ENCODE results near the gene DUT.
"Not testable (repeated sequence)": the region's sequence is repeated elsewhere in the genome, so short reads cannot be mapped to it uniquely, and the experiment has no call there.

The DUT gene

GRCh38 chr15:48330855-48331795 is at the start of gene DUT:
Gene DUT (plus strand): TSS chr15:48331429. CDS start chr15:48331516, 87 bp downstream.
- peak; percentile 53 for DNase-seq

DNA sequence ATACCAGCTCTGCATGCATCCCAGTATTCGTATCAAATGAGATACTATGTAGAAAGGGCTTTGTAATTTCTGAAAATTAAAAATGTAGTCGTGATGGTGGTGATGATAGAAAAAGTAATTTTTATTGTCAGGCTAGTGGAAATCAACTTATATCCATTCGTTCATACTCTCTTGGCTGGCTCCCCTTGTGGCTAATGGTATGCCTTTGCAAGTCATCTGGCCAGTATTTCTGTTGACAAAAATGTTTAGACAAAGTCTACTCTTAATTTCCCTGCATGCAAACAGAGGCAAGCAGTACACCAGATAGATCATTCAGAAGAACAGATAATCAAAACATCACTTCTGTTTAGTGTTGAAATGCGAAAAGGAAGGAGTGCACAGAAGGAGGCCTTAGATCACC is 49.6 kb upstream of the DUT start:
- DNase-seq = no peak

DNA sequence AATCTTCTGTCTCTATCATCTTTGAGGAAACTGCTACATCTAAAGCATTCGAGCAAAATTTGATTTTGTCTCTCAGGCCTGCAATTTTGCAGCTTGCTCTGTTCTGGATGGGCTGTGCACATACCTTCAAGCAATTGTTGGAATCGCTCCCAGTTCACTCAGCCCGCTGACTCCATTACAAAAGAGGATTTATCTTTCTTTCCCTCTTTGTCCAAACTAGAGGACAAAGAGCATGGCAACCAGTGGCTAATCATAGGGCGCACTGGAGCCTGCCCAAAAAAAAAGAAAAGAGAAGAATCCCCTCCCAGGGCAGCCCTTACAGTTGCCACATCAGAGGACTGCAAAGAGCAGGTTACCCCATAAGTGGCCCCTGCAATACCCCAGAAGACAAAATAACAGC is 49.0 kb upstream of the DUT start:
- no peak for DNase-seq

DNA sequence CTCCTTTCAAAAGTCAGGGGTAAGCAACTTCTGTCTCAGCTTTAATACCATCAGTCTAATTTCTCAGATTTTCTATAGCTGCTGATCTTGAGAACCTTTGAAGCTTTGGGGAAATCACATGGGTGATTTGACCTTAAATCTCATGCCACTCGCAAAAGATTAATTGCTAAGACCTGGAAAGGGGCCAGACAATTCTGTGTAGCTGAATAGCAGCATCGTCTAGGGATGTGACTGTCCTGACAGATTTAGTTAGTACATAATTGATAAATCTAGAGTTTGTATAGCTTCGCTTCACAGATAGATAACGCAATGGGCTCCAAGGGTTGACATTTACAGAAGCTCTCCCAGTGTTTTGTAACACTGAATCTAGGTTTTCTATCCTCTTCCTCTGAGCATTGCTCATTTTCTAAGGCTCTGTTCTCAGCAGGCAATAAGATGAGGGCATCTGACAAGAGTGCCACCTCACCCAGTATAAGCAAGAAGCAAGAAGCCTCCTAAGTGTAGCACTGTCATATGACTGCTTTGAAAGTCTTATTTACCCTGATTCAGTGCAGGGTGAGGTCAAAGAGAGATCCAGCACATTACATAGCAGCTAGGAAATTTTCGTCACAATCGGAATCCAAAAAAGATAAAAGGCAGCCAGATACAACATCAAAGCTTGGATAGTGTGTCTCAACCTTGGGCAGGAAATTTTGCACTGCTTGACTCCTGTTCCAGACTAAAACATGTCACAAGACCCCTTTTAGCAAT is 47.7 kb upstream of the DUT start:
- DNase-seq = no peak

GRCh38 chr15:48285329-48286214 is 45.7 kb upstream of the DUT start:
- peak; percentile 83 for DNase-seq

DNA sequence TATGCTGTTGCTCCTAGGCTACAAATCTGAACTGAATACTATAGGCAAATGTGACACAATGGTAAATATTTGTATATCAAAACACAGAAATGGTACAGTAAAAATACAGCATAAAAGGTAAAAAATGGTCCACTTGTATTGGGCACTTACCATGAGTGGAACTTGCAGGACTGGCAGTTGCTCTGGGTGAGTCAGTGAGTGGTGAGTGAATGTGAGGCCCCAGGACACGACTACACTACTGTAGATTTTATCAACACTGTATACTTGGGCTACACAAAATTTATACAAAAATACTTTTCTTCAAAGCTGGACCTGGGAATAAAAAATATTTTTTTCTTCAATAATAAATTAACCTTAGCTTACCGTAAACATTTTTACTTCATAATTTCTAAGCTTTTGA is 41.6 kb upstream of the DUT start:
- no peak for DNase-seq

DNA sequence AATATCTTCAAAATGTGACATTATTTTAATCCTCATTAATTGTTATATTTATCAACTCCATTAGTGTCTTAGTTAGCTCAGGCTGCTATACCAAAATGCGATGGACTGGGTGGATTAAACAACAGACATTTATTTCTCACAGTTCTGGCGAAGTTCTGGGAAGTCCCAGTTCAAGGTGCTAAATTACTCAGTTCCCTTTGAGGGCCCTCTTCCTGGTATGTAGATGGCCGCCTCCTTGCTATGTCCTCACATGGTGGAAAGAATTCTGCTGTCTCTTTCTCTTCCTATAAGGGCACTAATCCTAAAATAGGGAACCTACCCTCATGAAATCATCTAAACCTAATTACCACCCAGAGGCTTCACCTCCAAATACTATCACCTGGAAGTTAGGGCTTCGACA is 38.8 kb upstream of the DUT start:
- DNase-seq = no peak

- DNase-seq = no peak
These were observed 33.6 kb upstream of the DUT start for GRCh38 chr15:48297668-48298067.

DNA sequence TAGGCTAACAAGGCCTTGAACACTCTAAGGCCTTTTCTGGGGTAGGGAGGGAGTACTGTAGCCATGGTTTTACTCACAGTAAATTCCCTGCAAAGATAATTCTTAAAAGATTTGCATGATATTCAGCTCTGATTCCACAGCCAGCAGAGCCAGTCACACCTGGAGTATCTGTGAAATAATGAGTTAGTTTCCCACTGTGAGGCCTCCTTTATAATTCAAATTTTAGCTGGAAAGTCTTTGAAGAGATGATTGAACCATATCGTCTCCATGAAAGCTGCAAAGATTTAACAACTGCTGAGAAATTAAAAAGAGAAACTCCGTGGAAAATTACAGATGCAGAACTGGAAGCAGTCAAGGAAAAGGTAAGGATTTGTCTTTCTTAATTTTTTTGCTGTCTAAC is 32.3 kb upstream of the DUT start:
- no peak for DNase-seq

DNA sequence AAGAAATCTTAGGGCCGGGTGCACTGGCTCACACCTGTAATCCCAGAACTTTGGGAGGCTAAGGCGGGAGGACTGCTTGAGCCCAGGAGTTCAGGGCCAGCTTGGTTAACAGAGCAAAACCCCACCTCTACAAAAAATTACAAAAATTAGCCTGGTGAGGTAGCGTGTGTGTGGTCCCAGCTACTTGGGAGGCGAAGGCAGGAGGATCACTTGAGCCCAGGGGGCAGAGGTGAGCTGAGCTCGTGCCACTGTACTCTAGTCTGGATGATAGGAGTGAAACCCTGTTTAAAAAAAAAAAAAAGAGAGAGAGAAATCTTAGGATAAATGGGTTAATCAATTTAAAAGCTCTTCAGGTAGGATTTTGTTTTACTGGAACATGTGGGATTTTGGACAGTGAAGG is 31.2 kb upstream of the DUT start:
- no peak for DNase-seq

DNA sequence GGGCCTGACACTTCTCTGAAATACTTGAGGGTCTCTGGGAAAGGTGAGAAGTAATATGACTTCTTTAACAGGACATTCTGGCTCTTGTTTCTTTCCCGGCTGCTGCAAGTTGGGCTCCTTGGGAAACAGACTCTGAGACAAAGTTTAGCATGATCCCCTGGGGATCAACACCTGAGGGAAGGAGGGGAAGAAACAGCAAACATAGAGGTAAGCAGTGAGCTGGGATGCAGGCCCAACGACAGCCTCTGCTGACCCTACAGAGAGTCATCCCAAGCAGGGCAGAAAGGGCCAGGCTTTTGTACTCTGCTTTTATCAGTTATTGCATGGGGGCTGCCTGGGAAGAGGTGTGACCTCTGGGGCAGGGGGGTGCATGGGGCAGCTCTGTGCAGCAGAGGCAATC is 26.8 kb upstream of the DUT start:
- no peak for DNase-seq

GRCh38 chr15:48306639-48307038 is 24.6 kb upstream of the DUT start:
- no peak for DNase-seq

DNA sequence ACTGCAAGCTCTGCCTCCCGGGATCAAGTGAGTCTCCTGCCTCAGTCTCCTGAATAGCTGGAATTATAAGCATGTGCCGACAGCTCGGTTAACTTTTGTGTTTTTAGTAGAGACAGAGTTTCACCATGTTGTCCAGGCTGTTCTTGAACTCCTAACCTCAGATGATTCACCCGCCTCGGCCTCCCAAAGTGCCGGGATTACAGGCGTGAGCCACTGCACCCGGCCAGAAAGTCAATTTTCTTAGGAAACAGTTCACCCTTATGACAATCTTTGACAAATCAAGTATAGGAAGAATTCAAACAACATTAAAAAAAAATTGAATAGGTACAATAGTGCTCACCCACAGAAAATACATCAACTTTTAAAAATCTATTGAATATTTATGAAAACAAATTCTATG is 23.6 kb upstream of the DUT start:
- DNase-seq = no peak

DNA sequence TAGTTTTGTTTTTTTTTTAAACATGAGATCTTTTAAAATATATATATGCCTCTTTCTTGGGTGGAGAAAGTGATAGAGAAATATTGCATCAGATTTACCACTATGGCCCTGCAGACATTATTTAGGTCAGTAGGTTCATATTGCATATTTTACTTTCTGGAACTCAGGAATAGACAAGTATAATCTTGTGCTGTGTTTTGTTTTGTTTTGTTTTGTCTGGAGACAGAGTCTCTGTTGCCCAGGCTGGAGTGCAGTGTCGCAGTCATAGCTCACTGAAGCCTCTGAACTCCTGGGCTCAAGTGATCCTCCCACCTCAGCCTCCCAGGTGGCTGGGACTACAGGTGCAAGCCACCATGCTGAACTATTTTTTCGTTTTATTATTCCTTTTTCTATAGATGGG is 21.5 kb upstream of the DUT start:
- no peak for DNase-seq

DNA sequence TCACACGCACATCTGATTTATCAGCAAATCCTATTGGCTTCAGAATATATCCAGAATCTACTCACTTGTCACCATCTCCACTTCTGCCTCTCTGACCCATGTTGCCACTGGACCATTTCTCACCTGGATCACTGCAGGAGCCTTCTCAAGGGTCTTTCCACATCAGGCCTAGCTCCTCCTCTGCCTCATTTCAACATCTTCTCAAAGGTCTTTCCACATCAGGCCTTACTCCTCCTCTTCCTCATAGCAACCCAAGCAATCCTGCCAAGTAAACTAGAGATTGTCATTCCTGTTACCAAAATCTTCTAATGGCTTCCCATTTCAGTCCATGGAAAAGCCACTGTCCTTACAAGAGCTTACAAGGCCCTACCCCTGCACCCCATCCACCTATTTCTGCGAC is 18.0 kb upstream of the DUT start:
- DNase-seq = no peak

DNA sequence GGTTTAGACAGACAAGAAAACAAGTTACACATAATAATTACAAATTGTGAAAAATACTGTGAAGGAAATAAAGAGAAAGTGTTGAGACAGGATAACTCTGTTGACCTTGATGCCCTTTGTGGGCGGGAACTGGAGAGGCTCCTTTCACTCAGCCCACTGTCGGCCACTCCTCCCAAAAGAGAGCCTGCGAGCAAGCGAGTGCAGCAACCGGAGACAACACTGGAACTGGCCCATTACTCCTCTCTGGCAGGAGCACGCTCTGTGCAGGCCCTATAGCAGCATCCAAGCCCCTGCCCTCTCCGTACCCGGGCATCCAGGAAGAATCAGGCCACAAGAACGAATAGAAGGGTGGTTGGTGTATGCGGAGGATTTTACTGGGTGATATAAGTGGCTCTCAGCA is 16.2 kb upstream of the DUT start:
- DNase-seq = no peak

DNA sequence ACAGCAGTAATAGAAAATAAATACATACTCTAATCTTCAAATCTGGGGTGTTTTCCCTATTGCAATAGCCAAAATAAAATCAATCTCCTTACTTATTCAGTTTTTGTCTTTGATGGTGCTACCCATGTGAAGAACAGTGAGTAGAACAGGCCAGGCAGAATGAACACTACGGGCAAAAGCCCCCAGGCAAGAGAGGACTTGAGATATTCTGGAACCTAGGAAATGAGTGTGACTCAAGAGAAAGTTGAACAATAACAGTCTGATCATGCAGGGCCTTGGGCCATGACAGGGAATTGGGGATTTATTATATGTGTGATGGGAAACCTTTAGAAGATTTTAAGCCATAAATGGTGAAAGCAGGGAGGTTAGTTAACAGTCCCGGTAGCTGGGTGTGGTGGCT is 14.0 kb upstream of the DUT start:
- no peak for DNase-seq

DNA sequence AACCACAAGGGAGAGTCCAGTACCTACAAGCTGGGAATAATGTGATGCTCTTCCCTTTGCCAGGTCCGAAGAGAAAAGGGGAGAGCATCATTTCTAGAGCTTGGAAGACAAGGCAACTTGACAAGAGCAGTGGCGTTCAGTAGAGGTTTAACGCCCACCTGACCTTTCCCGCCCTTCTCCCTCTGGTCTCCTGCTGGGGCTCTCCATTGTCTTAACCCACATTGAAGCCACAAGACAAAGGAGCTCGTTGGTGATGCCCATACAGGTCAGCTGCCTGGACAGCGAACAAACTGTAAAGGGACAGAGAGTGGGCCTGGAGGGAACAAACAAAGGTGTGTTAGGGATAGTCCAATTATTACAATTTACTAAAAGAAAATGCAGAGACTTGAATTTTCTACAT is 13.1 kb upstream of the DUT start:
- DNase-seq = no peak

- DNase-seq = no peak
These were observed 7.9 kb upstream of the DUT start for GRCh38 chr15:48323294-48323693.

- DNase-seq = no peak
These were observed 6.3 kb upstream of the DUT start for GRCh38 chr15:48324949-48325348.

- DNase-seq = no peak
These were observed 5.8 kb upstream of the DUT start for GRCh38 chr15:48325400-48325799.

GRCh38 chr15:48326180-48326579 is 5.0 kb upstream of the DUT start:
- DNase-seq = not testable (repeated sequence)

DNA sequence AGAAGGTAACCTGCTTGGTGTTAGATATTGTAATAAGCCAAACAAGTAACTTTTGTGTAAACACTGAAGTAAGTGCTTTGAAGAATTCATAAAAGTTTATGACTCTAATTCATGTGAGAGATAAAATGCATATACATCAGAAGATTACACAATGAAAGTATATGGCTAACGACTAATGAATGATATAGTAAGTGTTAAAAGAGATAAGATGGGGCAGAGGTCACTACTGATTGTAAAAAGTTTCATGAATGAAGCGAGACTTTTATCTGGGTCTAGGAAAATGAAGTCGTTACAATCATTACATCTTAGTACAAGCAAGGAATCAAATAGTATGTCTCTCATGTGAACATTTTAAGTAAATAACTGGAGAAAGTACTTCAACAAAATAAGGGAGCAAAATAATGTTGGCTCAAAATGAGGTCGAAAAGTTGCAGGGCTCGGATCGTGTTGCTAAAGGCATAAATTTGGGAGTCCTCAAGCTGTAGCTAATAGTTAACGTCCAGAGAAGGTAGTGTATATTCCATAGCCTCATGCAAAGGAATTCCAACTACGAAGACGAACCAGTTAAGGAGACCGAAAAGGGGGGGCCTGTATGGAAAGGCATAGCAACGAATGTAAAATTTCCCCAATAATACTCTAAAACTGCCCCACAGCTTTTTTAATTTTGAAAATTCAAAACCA is 984 bp upstream of the DUT start:
- no peak for DNase-seq

Measured in NCI-H1694 treated with DMSO at 0.1 percent for 48 hours (cell line).